HepG2 (cell line): ENCODE data around the gene VDAC1.
A peak's percentile ranks its signal among the peaks of the same experiment; 100 is the strongest.

Source experiments
- REL ChIP-seq: sonication (generic); formaldehyde crosslinking; conservative IDR thresholded peaks from 2 replicates; pipeline ENCODE4 v1.8.0; 2022; ENCODE audit warnings: mild to moderate bottlenecking, missing genetic modification reagents, moderate library complexity
- SNRNP70 ChIP-seq: fragments of 200-400 bp; formaldehyde crosslinking; IDR thresholded peaks from 2 replicates; pipeline ENCODE4 v1.6.1; 2017; ENCODE audit warnings: mild to moderate bottlenecking, low read depth, low read length, moderate library complexity
- TCF7L2 ChIP-seq: IDR thresholded peaks from 2 replicates; pipeline ENCODE4 v1.6.1; 2011; ENCODE audit warnings: mild to moderate bottlenecking, low read depth, low read length, moderate library complexity
- TF ChIP-seq, protein P1 (sequence below): sonication (generic); formaldehyde crosslinking; IDR thresholded peaks from 2 replicates; pipeline ENCODE4 v1.5.0; 2020; ENCODE audit warnings: mild to moderate bottlenecking, missing genetic modification reagents, moderate library complexity

DNA sequence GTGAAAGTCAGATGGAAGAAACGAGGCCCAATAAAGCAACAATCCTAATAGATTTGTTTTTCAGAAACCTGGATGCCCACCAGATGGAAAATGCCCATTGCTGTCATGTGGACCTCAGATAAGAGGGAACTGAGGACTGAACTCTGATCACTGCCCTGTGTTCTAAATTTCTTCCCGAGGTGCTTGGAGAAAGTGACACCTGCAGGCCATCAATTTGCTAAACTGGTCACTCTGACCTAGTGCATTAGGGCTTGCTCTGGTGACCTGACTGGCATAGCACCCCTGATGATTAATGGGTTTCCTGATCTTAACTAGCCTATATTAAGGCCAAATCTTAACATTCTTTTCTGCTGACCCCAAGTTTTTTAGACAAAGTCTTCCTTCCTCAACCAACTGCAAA is 32.4 kb upstream of the VDAC1 start:
- TF ChIP-seq, protein P1, sequence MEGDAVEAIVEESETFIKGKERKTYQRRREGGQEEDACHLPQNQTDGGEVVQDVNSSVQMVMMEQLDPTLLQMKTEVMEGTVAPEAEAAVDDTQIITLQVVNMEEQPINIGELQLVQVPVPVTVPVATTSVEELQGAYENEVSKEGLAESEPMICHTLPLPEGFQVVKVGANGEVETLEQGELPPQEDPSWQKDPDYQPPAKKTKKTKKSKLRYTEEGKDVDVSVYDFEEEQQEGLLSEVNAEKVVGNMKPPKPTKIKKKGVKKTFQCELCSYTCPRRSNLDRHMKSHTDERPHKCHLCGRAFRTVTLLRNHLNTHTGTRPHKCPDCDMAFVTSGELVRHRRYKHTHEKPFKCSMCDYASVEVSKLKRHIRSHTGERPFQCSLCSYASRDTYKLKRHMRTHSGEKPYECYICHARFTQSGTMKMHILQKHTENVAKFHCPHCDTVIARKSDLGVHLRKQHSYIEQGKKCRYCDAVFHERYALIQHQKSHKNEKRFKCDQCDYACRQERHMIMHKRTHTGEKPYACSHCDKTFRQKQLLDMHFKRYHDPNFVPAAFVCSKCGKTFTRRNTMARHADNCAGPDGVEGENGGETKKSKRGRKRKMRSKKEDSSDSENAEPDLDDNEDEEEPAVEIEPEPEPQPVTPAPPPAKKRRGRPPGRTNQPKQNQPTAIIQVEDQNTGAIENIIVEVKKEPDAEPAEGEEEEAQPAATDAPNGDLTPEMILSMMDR (CRISPR knock-in tag), result peak; percentile 70
- TF ChIP-seq TCF7L2 (no peak), REL (CRISPR knock-in tag) (no peak), SNRNP70 (no peak)
